ENCODE measurements around the gene MLEC. TPM values are rescaled to one million over a fixed set of nuclear protein-coding genes. Genes with fewer than 3 reads are reported as not detected.

MLEC gene
- polyA plus RNA-seq, 3 donors from 2014 or later, result 77.7 to 109 (median 81.6) TPM

- Mint-ChIP-seq H3K36me3 (no peaks in the 10 kb centered on the region), H3K27ac (no peak overlapping the region)
These were observed 53.1 kb downstream of the MLEC start for GRCh38 chr12:120739821-120740613.

GRCh38 chr12:120740871-120741270, 53.9 kb downstream of the MLEC start:
- no peaks in the 10 kb centered on the region for H3K4me1 Mint-ChIP-seq
- H3K27ac Mint-ChIP-seq, result no peak overlapping the region
- no peak overlapping the region for H3K4me3 Mint-ChIP-seq
- no peak for DNase-seq
- no peaks in the 10 kb centered on the region for H3K36me3 Mint-ChIP-seq
- no peaks in the 10 kb centered on the region for H3K9me3 Mint-ChIP-seq
- no peaks in the 10 kb centered on the region for H3K27me3 Mint-ChIP-seq (ENCODE audit: low read depth in 3 of 3)

More at GRCh38 chr12:120739821-120740613, 53.1 kb downstream of the MLEC start:
- Mint-ChIP-seq H3K4me1 (no peaks in the 10 kb centered on the region), H3K4me3 (no peak overlapping the region), H3K9me3 (no peaks in the 10 kb centered on the region), H3K27me3 (ENCODE audit: low read depth in 3 of 3) (no peaks in the 10 kb centered on the region)
- no peak for DNase-seq

GRCh38 chr12:120741476-120742421, 54.8 kb downstream of the MLEC start:
- Mint-ChIP-seq H3K4me1 (no peaks in the 10 kb centered on the region), H3K9me3 (no peaks in the 10 kb centered on the region), H3K27ac (no peak overlapping the region), H3K27me3 (ENCODE audit: low read depth in 3 of 3) (no peaks in the 10 kb centered on the region), H3K4me3 (no peak overlapping the region), H3K36me3 (no peaks in the 10 kb centered on the region)
- no peak for DNase-seq

- Mint-ChIP-seq H3K27ac (no peak overlapping the region), H3K36me3 (no peaks in the 10 kb centered on the region)
These were observed 58.1 kb downstream of the MLEC start for GRCh38 chr12:120744922-120745493.

GRCh38 chr12:120748242-120748641, 61.3 kb downstream of the MLEC start:
- DNase-seq, result peak; percentile 21 to 36 (median 27)
- H3K4me1 Mint-ChIP-seq, result peaks cover 0 to 6% of the 10 kb centered on the region in 2 donors
- H3K36me3 Mint-ChIP-seq, result no peaks in the 10 kb centered on the region
- H3K27ac Mint-ChIP-seq, result peak overlapping the region in 3 of 6 donors; percentile 5 to 64 (median 24)
- no peak overlapping the region for H3K4me3 Mint-ChIP-seq
- no peaks in the 10 kb centered on the region for H3K9me3 Mint-ChIP-seq
- H3K27me3 Mint-ChIP-seq (ENCODE audit: low read depth in 3 of 3), result peaks cover 1 to 3% (median 2%) of the 10 kb centered on the region in 3 donors

More at GRCh38 chr12:120744922-120745493, 58.1 kb downstream of the MLEC start:
- H3K27me3 Mint-ChIP-seq (ENCODE audit: low read depth in 3 of 3), result peaks cover 0 to 3% (median 2%) of the 10 kb centered on the region in 3 donors
- no peak for DNase-seq
- H3K9me3 Mint-ChIP-seq, result no peaks in the 10 kb centered on the region
- H3K4me1 Mint-ChIP-seq, result peaks cover 0 to 4% of the 10 kb centered on the region in 2 donors
- no peak overlapping the region for H3K4me3 Mint-ChIP-seq

GRCh38 chr12:120749256-120749655, 62.3 kb downstream of the MLEC start:
- Mint-ChIP-seq H3K36me3 (no peaks in the 10 kb centered on the region), H3K27ac (no peak overlapping the region), H3K9me3 (peaks cover 0 to 2% (median 0%) of the 10 kb centered on the region in 6 donors), H3K4me3 (no peak overlapping the region), H3K4me1 (peaks cover 0 to 6% of the 10 kb centered on the region in 2 donors), H3K27me3 (ENCODE audit: low read depth in 3 of 3) (peaks cover 2 to 3% (median 3%) of the 10 kb centered on the region in 3 donors)
- no peak for DNase-seq

- Mint-ChIP-seq H3K27ac (no peak overlapping the region), H3K4me1 (peaks cover 0 to 6% of the 10 kb centered on the region in 2 donors), H3K36me3 (peaks cover 0 to 5% (median 0%) of the 10 kb centered on the region in 3 donors), H3K9me3 (peaks cover 0 to 11% (median 6%) of the 10 kb centered on the region in 6 donors), H3K4me3 (no peak overlapping the region), H3K27me3 (ENCODE audit: low read depth in 3 of 3) (peaks cover 7 to 12% (median 7%) of the 10 kb centered on the region in 3 donors)
- no peak for DNase-seq
These were observed 63.9 kb downstream of the MLEC start for GRCh38 chr12:120750806-120751205.

GRCh38 chr12:120751389-120751788, 64.4 kb downstream of the MLEC start:
- no peak for DNase-seq
- H3K4me1 Mint-ChIP-seq, result peaks cover 0 to 6% of the 10 kb centered on the region in 2 donors
- H3K36me3 Mint-ChIP-seq, result peaks cover 0 to 5% (median 0%) of the 10 kb centered on the region in 3 donors
- no peak overlapping the region for H3K27ac Mint-ChIP-seq
- H3K9me3 Mint-ChIP-seq, result peaks cover 0 to 11% (median 6%) of the 10 kb centered on the region in 6 donors
- H3K4me3 Mint-ChIP-seq, result no peak overlapping the region
- peaks cover 7 to 12% (median 7%) of the 10 kb centered on the region in 3 donors for H3K27me3 Mint-ChIP-seq (ENCODE audit: low read depth in 3 of 3)

Other genes with a start within 250 kb of the MLEC start
- gene COX6A1, start 249.0 kb upstream of the MLEC start, polyA plus RNA-seq, result 1,000 to 10,000 TPM in 2 of 3 donors, 100 to 1,000 TPM in 1; 859 to 1,309 (median 1,192) TPM
- gene TRIAP1, start 240.8 kb upstream of the MLEC start, polyA plus RNA-seq, result 10 to 100 TPM; 66.4 to 76.8 (median 69.2) TPM
- 10 to 100 TPM in 2 of 3 donors, 1 to 10 TPM in 1; 8.3 to 26.7 (median 23.3) TPM for gene GATC, start 240.7 kb upstream of the MLEC start, polyA plus RNA-seq
- gene SRSF9, start 217.4 kb upstream of the MLEC start, polyA plus RNA-seq, result 100 to 1,000 TPM; 221 to 292 (median 271) TPM
- gene DYNLL1, start 191.0 kb upstream of the MLEC start, polyA plus RNA-seq, result 100 to 1,000 TPM; 399 to 508 (median 457) TPM
- 10 to 100 TPM; 39.7 to 51.8 (median 49.6) TPM for gene COQ5, start 158.0 kb upstream of the MLEC start, polyA plus RNA-seq
- gene RNF10, start 152.8 kb upstream of the MLEC start, polyA plus RNA-seq, result 100 to 1,000 TPM in 1 of 3 donors, 10 to 100 TPM in 2; 60.3 to 154 (median 66.5) TPM
- 100 to 1,000 TPM in 2 of 3 donors, 10 to 100 TPM in 1; 86.2 to 110 (median 101) TPM for gene POP5, start 105.7 kb upstream of the MLEC start, polyA plus RNA-seq
- gene CABP1, start 46.5 kb upstream of the MLEC start, polyA plus RNA-seq, result not detected
- 1 to 10 TPM; 5.1 to 6.2 (median 5.8) TPM for gene UNC119B, start 23.3 kb downstream of the MLEC start, polyA plus RNA-seq
- 10 to 100 TPM; 27.1 to 48.3 (median 40.8) TPM for gene ACADS, start 38.7 kb downstream of the MLEC start, polyA plus RNA-seq
- gene SPPL3, start 217.2 kb downstream of the MLEC start, polyA plus RNA-seq, result 10 to 100 TPM; 10.2 to 18.8 (median 15.6) TPM

Measured in immature natural killer cell (primary cell).